ENCODE measurements around the gene ACACA.

The ACACA gene

GRCh38 chr17:37340804-37341203 lies 65.8 kb downstream of the ACACA start:
- no peak for DNase-seq

GRCh38 chr17:37339321-37339720 lies 67.3 kb downstream of the ACACA start:
- no peak for DNase-seq

- no peak for DNase-seq
These were observed 67.8 kb downstream of the ACACA start for GRCh38 chr17:37338847-37339246.

- DNase-seq: no peak
These were observed 79.1 kb downstream of the ACACA start for GRCh38 chr17:37327341-37328090.

GRCh38 chr17:37322826-37323561 lies 83.6 kb downstream of the ACACA start:
- peak; percentile 90 for DNase-seq

GRCh38 chr17:37322106-37322505 lies 84.5 kb downstream of the ACACA start:
- no peak for DNase-seq

GRCh38 chr17:37318931-37319594 lies 87.6 kb downstream of the ACACA start:
- no peak for DNase-seq

- DNase-seq: no peak
These were observed 88.8 kb downstream of the ACACA start for GRCh38 chr17:37317867-37318266.

GRCh38 chr17:37315601-37316000 lies 91.0 kb downstream of the ACACA start:
- no peak for DNase-seq

- DNase-seq: no peak
These were observed 94.3 kb downstream of the ACACA start for GRCh38 chr17:37312137-37312923.

- no peak for DNase-seq
These were observed 95.7 kb downstream of the ACACA start for GRCh38 chr17:37310940-37311339.

GRCh38 chr17:37309051-37309450 lies 97.6 kb downstream of the ACACA start:
- no peak for DNase-seq

- no peak for DNase-seq
These were observed 101.2 kb downstream of the ACACA start for GRCh38 chr17:37305406-37305905.

GRCh38 chr17:37301288-37301687 lies 105.3 kb downstream of the ACACA start:
- DNase-seq: no peak

GRCh38 chr17:37300683-37301082 lies 106.0 kb downstream of the ACACA start:
- no peak for DNase-seq

GRCh38 chr17:37299257-37299980 lies 107.2 kb downstream of the ACACA start:
- no peak for DNase-seq

- DNase-seq: no peak
These were observed 110.7 kb downstream of the ACACA start for GRCh38 chr17:37295888-37296287.

GRCh38 chr17:37294888-37295287 lies 111.7 kb downstream of the ACACA start:
- no peak for DNase-seq

- DNase-seq: no peak
These were observed 112.9 kb downstream of the ACACA start for GRCh38 chr17:37293770-37294169.

GRCh38 chr17:37292429-37293139 lies 114.1 kb downstream of the ACACA start:
- no peak for DNase-seq

GRCh38 chr17:37291351-37291750 lies 115.3 kb downstream of the ACACA start:
- no peak for DNase-seq
